Fibroblast of lung (primary cell): ENCODE measurements around the gene SESN2. TPM values are rescaled to one million over a fixed set of nuclear protein-coding genes. Genes with fewer than 3 reads are reported as not detected.

Experiments
- DNase-seq, 2 donors: peaks; one replicate each; pipeline versions ENCODE4 v3.0.0 to v3.0.0-alpha.2; 2010; ENCODE audit warnings: low read depth in 2 of 2
- H2AFZ ChIP-seq: 2 replicates; pipeline ENCODE4 v1.5.1; 2012; ENCODE audit warnings: low read length, control low read depth, inconsistent platforms
- H3K27ac ChIP-seq: 2 replicates; pipeline ENCODE4 v1.5.1; 2011; ENCODE audit warnings: low read length, control low read depth; ENCODE audit not compliant: insufficient read depth
- H3K27me3 ChIP-seq: 2 replicates; pipeline ENCODE4 v1.5.1; 2011; ENCODE audit warnings: mild to moderate bottlenecking, low read length; ENCODE audit not compliant: control insufficient read depth, insufficient read depth
- H3K36me3 ChIP-seq: 2 replicates; pipeline ENCODE4 v1.5.1; 2011; ENCODE audit warnings: low read length; ENCODE audit not compliant: control insufficient read depth, insufficient read depth
- H3K4me1 ChIP-seq: 2 replicates; pipeline ENCODE4 v1.5.1; 2011; ENCODE audit warnings: low read length; ENCODE audit not compliant: control insufficient read depth, insufficient read depth; ENCODE audit errors: extremely low read depth
- H3K4me2 ChIP-seq: 2 replicates; pipeline ENCODE4 v1.5.1; 2011; ENCODE audit warnings: low read length, control low read depth; ENCODE audit not compliant: insufficient read depth; ENCODE audit errors: extremely low read depth
- H3K4me3 ChIP-seq, 4 experiments: fragments of 200-600 bp in 1 of 4; sonication (generic) in 1 of 4; replicated peaks in 1 of 4; 2 replicates each; pipeline ENCODE4 v1.5.1; 2011 to 2016; ENCODE audit warnings: low read length in 4 of 4, low read depth in 3 of 4, mild to moderate bottlenecking in 3 of 4, control low read depth in 2 of 4, inconsistent platforms in 1 of 4, mixed read lengths in 1 of 4; ENCODE audit not compliant: insufficient read depth in 1 of 4; ENCODE audit errors: control extremely low read depth in 1 of 4
- H3K79me2 ChIP-seq: 2 replicates; pipeline ENCODE4 v1.5.1; 2012; ENCODE audit warnings: mild to moderate bottlenecking, low read length, inconsistent platforms; ENCODE audit not compliant: control insufficient read depth, insufficient read depth
- H3K9ac ChIP-seq: 2 replicates; pipeline ENCODE4 v1.5.1; 2011; ENCODE audit warnings: mild to moderate bottlenecking, low read length, control low read depth; ENCODE audit not compliant: insufficient read depth
- H3K9me3 ChIP-seq: 2 replicates; pipeline ENCODE4 v1.5.1; 2012; ENCODE audit warnings: low read depth, low read length; ENCODE audit not compliant: control insufficient read depth, insufficient read depth
- H4K20me1 ChIP-seq: 2 replicates; pipeline ENCODE4 v1.5.1; 2011; ENCODE audit warnings: low read length; ENCODE audit not compliant: control insufficient read depth, insufficient read depth; ENCODE audit errors: extremely low read depth
- EZH2 ChIP-seq: IDR thresholded peaks from 2 replicates; pipeline ENCODE4 v1.5.1; 2012; ENCODE audit warnings: low read length, control low read depth, mild to moderate bottlenecking; ENCODE audit errors: missing control alignments
- polyA plus RNA-seq, 2 donors: library from polyadenylated mRNA; depleted of rRNA in 1 of 2; stranded (reverse) in 1 of 2; unstranded in 1 of 2; fragments of >200 nt; gene quantifications; 2 replicates each; pipeline ENCODE4 v1.2.1, GENCODE V29; 2011 to 2012; ENCODE audit warnings: missing spikeins in 1 of 2
- total RNA-seq: library from RNA; depleted of rRNA; stranded (reverse); fragments of >200 nt; gene quantifications from 2 replicates; pipeline ENCODE4 v1.2.1, GENCODE V29; 2014
- TF ChIP-seq, protein P1 (sequence below), 2 donors: IDR thresholded peaks in 1 of 2; conservative IDR thresholded peaks in 1 of 2; 1 replicate in 1 of 2; 2 replicates in 1 of 2; pipeline ENCODE4 v1.5.1; 2011 to 2012; ENCODE audit warnings: low read length in 2 of 2, control low read depth in 1 of 2, inconsistent platforms in 1 of 2, low read depth in 1 of 2, mild to moderate bottlenecking in 1 of 2

Gene SESN2
- total and polyA plus RNA-seq, 2 donors (not counting 1 experiment from before 2014, with no cell fraction given): 8.4 to 55.2 TPM

GRCh38 chr1:28308750-28309149 is 49.4 kb downstream of the SESN2 start:
- Histone ChIP-seq H3K9me3 (no peaks in the 10 kb centered on the region), H3K79me2 (no peaks in the 10 kb centered on the region), H3K4me2 (no peak overlapping the region), H3K4me3 (no peak overlapping the region), H3K36me3 (no peaks in the 10 kb centered on the region), H4K20me1 (no peaks in the 10 kb centered on the region), H3K4me1 (peaks cover 2% of the 10 kb centered on the region), H3K27me3 (no peaks in the 10 kb centered on the region), H3K9ac (no peak overlapping the region), H3K27ac (no peak overlapping the region), H2AFZ (no peak overlapping the region)
- DNase-seq: no peak
- no peak for TF ChIP-seq EZH2
- TF ChIP-seq, protein P1, sequence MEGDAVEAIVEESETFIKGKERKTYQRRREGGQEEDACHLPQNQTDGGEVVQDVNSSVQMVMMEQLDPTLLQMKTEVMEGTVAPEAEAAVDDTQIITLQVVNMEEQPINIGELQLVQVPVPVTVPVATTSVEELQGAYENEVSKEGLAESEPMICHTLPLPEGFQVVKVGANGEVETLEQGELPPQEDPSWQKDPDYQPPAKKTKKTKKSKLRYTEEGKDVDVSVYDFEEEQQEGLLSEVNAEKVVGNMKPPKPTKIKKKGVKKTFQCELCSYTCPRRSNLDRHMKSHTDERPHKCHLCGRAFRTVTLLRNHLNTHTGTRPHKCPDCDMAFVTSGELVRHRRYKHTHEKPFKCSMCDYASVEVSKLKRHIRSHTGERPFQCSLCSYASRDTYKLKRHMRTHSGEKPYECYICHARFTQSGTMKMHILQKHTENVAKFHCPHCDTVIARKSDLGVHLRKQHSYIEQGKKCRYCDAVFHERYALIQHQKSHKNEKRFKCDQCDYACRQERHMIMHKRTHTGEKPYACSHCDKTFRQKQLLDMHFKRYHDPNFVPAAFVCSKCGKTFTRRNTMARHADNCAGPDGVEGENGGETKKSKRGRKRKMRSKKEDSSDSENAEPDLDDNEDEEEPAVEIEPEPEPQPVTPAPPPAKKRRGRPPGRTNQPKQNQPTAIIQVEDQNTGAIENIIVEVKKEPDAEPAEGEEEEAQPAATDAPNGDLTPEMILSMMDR (conservative IDR thresholded peaks at IDR 0.05 in 1 of 2, IDR thresholded peaks at IDR 0.05 in 1 of 2; ENCODE audit: low read depth in 1 of 2, low read length in 2 of 2): no peak

DNA sequence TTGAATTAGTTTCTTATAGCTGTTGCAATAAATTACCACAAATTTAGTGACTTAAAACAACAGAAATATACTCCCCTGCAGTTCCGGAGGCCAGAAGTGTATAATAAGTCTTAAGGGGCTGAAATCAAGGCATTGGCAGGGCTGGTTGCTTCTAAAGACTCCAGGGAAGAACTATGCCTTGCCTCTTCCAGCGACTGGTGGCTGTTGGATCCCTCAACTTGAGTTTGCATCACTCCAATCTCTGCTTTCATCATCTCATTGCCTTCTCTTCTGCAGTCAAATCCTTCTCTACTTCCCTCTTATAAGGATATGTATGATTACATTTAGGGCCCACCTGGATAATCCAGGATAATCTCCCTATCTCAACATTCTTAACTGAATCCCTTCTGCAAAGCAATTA is 50.4 kb downstream of the SESN2 start:
- Histone ChIP-seq H3K4me1 (peaks cover 4% of the 10 kb centered on the region), H3K27me3 (no peaks in the 10 kb centered on the region), H3K9me3 (no peaks in the 10 kb centered on the region), H3K27ac (no peak overlapping the region), H3K36me3 (no peaks in the 10 kb centered on the region), H3K4me2 (no peak overlapping the region), H3K9ac (no peak overlapping the region), H3K4me3 (no peak overlapping the region), H3K79me2 (no peaks in the 10 kb centered on the region), H2AFZ (no peak overlapping the region), H4K20me1 (no peaks in the 10 kb centered on the region)
- no peak for DNase-seq
- no peak for TF ChIP-seq EZH2
- TF ChIP-seq, protein P1 (conservative IDR thresholded peaks at IDR 0.05 in 1 of 2, IDR thresholded peaks at IDR 0.05 in 1 of 2; ENCODE audit: low read depth in 1 of 2, low read length in 2 of 2): no peak

- Histone ChIP-seq H3K4me3 (no peak overlapping the region), H2AFZ (no peak overlapping the region), H3K27ac (no peak overlapping the region), H3K4me1 (peaks cover 4% of the 10 kb centered on the region), H3K4me2 (no peak overlapping the region), H3K79me2 (no peaks in the 10 kb centered on the region), H3K27me3 (no peaks in the 10 kb centered on the region), H3K9me3 (no peaks in the 10 kb centered on the region), H3K36me3 (no peaks in the 10 kb centered on the region), H3K9ac (no peak overlapping the region), H4K20me1 (no peaks in the 10 kb centered on the region)
- DNase-seq: peak; percentile 47 to 57
- TF ChIP-seq, protein P1 (conservative IDR thresholded peaks at IDR 0.05 in 1 of 2, IDR thresholded peaks at IDR 0.05 in 1 of 2; ENCODE audit: low read depth in 1 of 2, low read length in 2 of 2): no peak
- no peak for TF ChIP-seq EZH2
Measured at GRCh38 chr1:28313702-28314546, 54.6 kb downstream of the SESN2 start.
